GM12878 (cell line): ENCODE data around the gene BAG5. TPM values are rescaled to one million over a fixed set of nuclear protein-coding genes. Genes with fewer than 3 reads are reported as not detected.

Source experiments
- ATAC-seq: fragments of 200-7000 bp; cut with Tn5 transposase; 3 replicates; pipeline ENCODE4 v1.9.1; 2020; ENCODE audit warnings: mild to moderate bottlenecking, moderate library complexity
- BruUV-seq: library from RNA; stranded (reverse); fragments of 400-500 nt; replicated peaks from 2 replicates; lab custom pipeline; 2021; lab: Mats Ljungman, UMichigan
- CTCF ChIA-PET: fragments of 300-600 bp; sonication (Branson Sonifier 250); formaldehyde crosslinking; extraction: SDS; loops from one replicate; lab custom pipeline; 2021; ENCODE audit warnings: inconsistent platforms; lab: Yijun Ruan, JAX
- POLR2A ChIA-PET: fragments of 350-600 bp; formaldehyde crosslinking; extraction: SDS; loops from one replicate; lab custom pipeline; 2021; ENCODE audit warnings: inconsistent platforms; lab: Charles Lee
- RAD21 ChIA-PET: fragments of 300-600 bp; sonication (Branson Sonifier 250); formaldehyde crosslinking; loops from one replicate; lab custom pipeline; 2023; ENCODE audit warnings: antibody characterized with exemption; ENCODE audit not compliant: unreplicated experiment; lab: Charles Lee
- SMC1A ChIA-PET: fragments of 300-600 bp; sonication (Branson Sonifier 250); formaldehyde crosslinking; loops from one replicate; lab custom pipeline; 2023; ENCODE audit not compliant: unreplicated experiment, uncharacterized antibody; lab: Charles Lee
- DNase-seq: peaks from one replicate; pipeline ENCODE4 v3.0.0-alpha.2; 2011; ENCODE audit warnings: low read depth, low spot score
- FAIRE-seq: peaks from 3 replicates; lab custom pipeline; 2011; peaks lifted over from hg19 to GRCh38; lab: Jason Lieb, UNC
- H2AFZ ChIP-seq: 2 replicates; pipeline ENCODE4 v1.6.0; 2011; ENCODE audit warnings: low read depth, low read length, control low read depth; ENCODE audit not compliant: control insufficient read depth
- H3K27ac ChIP-seq: 2 replicates; pipeline ENCODE4 v1.5.1; 2011; ENCODE audit warnings: control low read depth; ENCODE audit not compliant: control insufficient read depth, insufficient read depth
- H3K27me3 ChIP-seq, 2 experiments: replicated peaks in 1 of 2; 2 replicates each; pipeline versions ENCODE4 v1.6.0 to v1.6.1; 2011; ENCODE audit warnings: low read length in 1 of 2; ENCODE audit not compliant: control insufficient read depth in 2 of 2, insufficient read depth in 2 of 2
- H3K36me3 ChIP-seq, 2 experiments: 2 replicates each; pipeline ENCODE4 v1.5.1; 2011; ENCODE audit warnings: low read length in 1 of 2; ENCODE audit not compliant: control insufficient read depth in 2 of 2, insufficient read depth in 2 of 2
- H3K4me1 ChIP-seq: 2 replicates; pipeline ENCODE4 v1.6.1; 2011; ENCODE audit warnings: mild to moderate bottlenecking, low read length, moderate library complexity, mixed read lengths; ENCODE audit not compliant: control insufficient read depth, insufficient read depth
- H3K4me2 ChIP-seq: 2 replicates; pipeline ENCODE4 v1.6.0; 2011; ENCODE audit warnings: control low read depth; ENCODE audit not compliant: control insufficient read depth, insufficient read depth
- H3K4me3 ChIP-seq: fragments of 200-600 bp; sonication (generic); 2 replicates; pipeline ENCODE4 v1.5.1; 2016
- H3K79me2 ChIP-seq: 2 replicates; pipeline ENCODE4 v1.6.0; 2011; ENCODE audit warnings: low read length; ENCODE audit not compliant: control insufficient read depth, insufficient read depth
- H3K9ac ChIP-seq: 2 replicates; pipeline ENCODE4 v1.8.0; 2011; ENCODE audit warnings: low read length, control low read depth, mixed read lengths; ENCODE audit not compliant: control insufficient read depth, insufficient read depth
- H3K9me3 ChIP-seq: replicated peaks from 3 replicates; pipeline ENCODE4 v1.5.1; 2011; ENCODE audit warnings: mild to moderate bottlenecking, low read length; ENCODE audit not compliant: control insufficient read depth, insufficient read depth
- H4K20me1 ChIP-seq: 2 replicates; pipeline ENCODE4 v1.6.0; 2011; ENCODE audit not compliant: control insufficient read depth, insufficient read depth
- BCL11A ChIP-seq: IDR thresholded peaks from 2 replicates; pipeline ENCODE4 v1.6.1; 2011; ENCODE audit warnings: low read depth, low read length
- BHLHE40 ChIP-seq, 2 experiments: fragments of 450-650 bp in 1 of 2; IDR thresholded peaks; 2 replicates each; pipeline ENCODE4 v1.6.1; 2011 to 2017; ENCODE audit warnings: low read depth in 2 of 2, borderline replicate concordance in 1 of 2, improper control_type of control experiment in 1 of 2, low read length in 1 of 2, mild to moderate bottlenecking in 1 of 2
- CEBPB ChIP-seq, 2 experiments: fragments of 150-350 bp in 1 of 2; IDR thresholded peaks; 2 replicates each; pipeline ENCODE4 v1.6.1; 2012 to 2014; ENCODE audit warnings: low read depth in 2 of 2, low read length in 2 of 2, borderline replicate concordance in 1 of 2, inconsistent platforms in 1 of 2
- ETV6 ChIP-seq, 2 experiments: fragments of 450-650 bp in 1 of 2; IDR thresholded peaks in 1 of 2; conservative IDR thresholded peaks in 1 of 2; 2 replicates each; pipeline ENCODE4 v1.6.1; 2014; ENCODE audit warnings: antibody characterized with exemption in 1 of 2, borderline replicate concordance in 1 of 2, low read depth in 1 of 2, mild to moderate bottlenecking in 1 of 2, moderate library complexity in 1 of 2
- GATAD2B ChIP-seq: fragments of 450-650 bp; conservative IDR thresholded peaks from 2 replicates; pipeline ENCODE4 v1.6.1; 2017; ENCODE audit warnings: low read depth, mild to moderate bottlenecking, moderate library complexity
- IKZF2 ChIP-seq, 2 experiments: fragments of 450-650 bp; IDR thresholded peaks; 2 replicates each; pipeline ENCODE4 v1.6.1; 2017; ENCODE audit warnings: mild to moderate bottlenecking in 2 of 2, moderate library complexity in 2 of 2
- KDM1A ChIP-seq: fragments of 200-600 bp; sonication (generic); IDR thresholded peaks from 2 replicates; pipeline ENCODE4 v1.6.1; 2016; ENCODE audit warnings: borderline replicate concordance
- MLLT1 ChIP-seq: fragments of 450-650 bp; IDR thresholded peaks from 2 replicates; pipeline ENCODE4 v1.6.1; 2016; ENCODE audit warnings: mild to moderate bottlenecking
- NR2F1 ChIP-seq: fragments of 450-650 bp; conservative IDR thresholded peaks from 2 replicates; pipeline ENCODE4 v1.6.1; 2017; ENCODE audit warnings: mild to moderate bottlenecking
- RAD51 ChIP-seq: fragments of 450-650 bp; IDR thresholded peaks from 2 replicates; pipeline ENCODE4 v1.6.1; 2016; ENCODE audit warnings: moderate library complexity, mild to moderate bottlenecking, inconsistent platforms
- RB1 ChIP-seq: fragments of 450-650 bp; formaldehyde crosslinking; IDR thresholded peaks from 2 replicates; pipeline ENCODE4 v1.6.1; 2017; ENCODE audit warnings: mild to moderate bottlenecking, borderline replicate concordance
- SMC3 ChIP-seq: IDR thresholded peaks from 2 replicates; pipeline ENCODE4 v1.6.1; 2011; ENCODE audit warnings: low read length, improper control_type of control experiment, borderline replicate concordance
- USF2 ChIP-seq: IDR thresholded peaks from 2 replicates; pipeline ENCODE4 v1.6.1; 2011; ENCODE audit warnings: low read depth, low read length, improper control_type of control experiment, borderline replicate concordance
- YBX1 ChIP-seq: fragments of 450-650 bp; IDR thresholded peaks from 2 replicates; pipeline ENCODE4 v1.6.1; 2016; ENCODE audit warnings: antibody characterized with exemption
- ZNF24 ChIP-seq: fragments of 450-650 bp; IDR thresholded peaks from 2 replicates; pipeline ENCODE4 v1.6.1; 2017; ENCODE audit warnings: antibody characterized with exemption, mild to moderate bottlenecking
- WGBS: methylation state at CpG from one replicate; pipeline ENCODE4 v1.1.6; 2016; ENCODE audit warnings: low lambda C conversion rate; ENCODE audit not compliant: insufficient replicate concordance, insufficient coverage; ENCODE audit errors: missing lambda C conversion rate; 5-methylcytosine and 5-hydroxymethylcytosine counted together
- in situ Hi-C: fragments of 300-500 bp; cut with MboI; formaldehyde crosslinking; loops from 9 replicates; pipeline ENCODE4 v1.14.3; 2018; ENCODE audit warnings: mixed read lengths
- intact Hi-C: fragments of 100-400 bp; cut with micrococcal nuclease; formaldehyde crosslinking; loops from one replicate; pipeline ENCODE4 v1.14.2; 2022; ENCODE audit not compliant: unreplicated experiment
- polyA plus RNA-seq, 11 experiments: library from polyadenylated mRNA; depleted of rRNA in 4 of 11; unstranded in 6 of 11; stranded (reverse) in 5 of 11; fragments of >200 nt; fragmentation: Nextera tagmentation in 4 of 11; fragmentation: Illumina TruSeq in 1 of 11; extraction: Ambion mirVana in 4 of 11; extraction: Trizol in 1 of 11; gene quantifications; 1 replicate in 1 of 11; 2 replicates in 10 of 11; pipeline versions ENCODE4 v1.2.1 to v1.2.3, GENCODE V29; 2011 to 2016; ENCODE audit warnings: inconsistent platforms in 2 of 11, missing spikeins in 2 of 11, low read depth in 1 of 11
- total RNA-seq, 4 experiments: library from RNA; depleted of rRNA in 3 of 4; stranded (reverse); fragments of >200 nt in 3 of 4; fragmentation: Illumina TruSeq in 1 of 4; extraction: Trizol in 1 of 4; gene quantifications; 2 replicates each; pipeline versions ENCODE4 v1.2.1 to v1.2.3, GENCODE V29; 2013 to 2021
- TF ChIP-seq, protein P1 (sequence below): IDR thresholded peaks from 2 replicates; pipeline ENCODE4 v1.6.1; 2011; ENCODE audit warnings: borderline replicate concordance, low read depth, mild to moderate bottlenecking, moderate library complexity, mixed read lengths, low read length; ENCODE audit not compliant: insufficient read depth; ENCODE audit errors: extremely low read length

BAG5 gene
- total and polyA plus RNA-seq, 10 of the 15 experiments (the other 5 are each of a cell fraction or from before 2014, with no cell fraction given) = 9.9 to 30.5 (median 20.1) TPM

DNA sequence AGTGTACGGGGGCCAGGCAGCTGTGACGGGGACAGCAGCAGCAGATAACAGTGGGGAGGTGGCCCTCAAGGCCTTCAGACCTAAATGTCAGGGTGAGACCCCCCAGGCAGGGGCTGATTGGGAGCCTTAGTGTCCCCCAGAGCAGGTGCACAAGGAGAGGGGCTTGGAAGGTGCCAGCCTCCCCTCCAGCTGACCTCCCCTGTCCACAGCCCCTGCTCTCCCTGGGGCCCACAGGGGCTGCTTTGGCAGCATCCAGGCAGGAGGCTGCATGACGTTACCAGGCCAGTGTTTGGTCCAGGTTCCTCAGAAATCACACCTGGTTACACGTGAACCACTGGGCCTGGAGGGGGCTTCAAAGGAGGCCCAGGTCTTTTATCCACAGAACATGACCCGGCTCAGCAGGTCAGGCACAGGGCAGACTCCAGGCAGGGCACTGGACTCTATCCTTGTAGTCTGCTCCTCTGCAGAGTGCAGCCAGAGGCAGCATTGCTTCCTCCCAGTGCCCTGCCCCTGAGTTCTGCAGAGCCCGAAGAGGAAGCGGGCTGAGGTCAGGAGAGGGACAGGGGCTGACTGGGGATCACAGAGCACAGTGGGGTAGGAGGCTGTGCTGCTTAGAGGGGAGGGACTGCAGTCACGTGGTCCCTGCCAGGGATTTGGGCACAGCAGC is 36.1 kb downstream of the BAG5 start:
- WGBS = 59% methylated on average over 8 of the region's 8 CpGs
- Histone ChIP-seq H3K27me3 (peaks cover 2% of the 10 kb centered on the region in 2 experiments; a peak in 2 of 4 replicates), H3K9ac (no peak overlapping the region), H3K4me3 (no peak overlapping the region), H2AFZ (no peak overlapping the region), H3K79me2 (peaks cover 28% of the 10 kb centered on the region), H3K4me1 (peaks cover 29% of the 10 kb centered on the region), H3K36me3 (no peaks in the 10 kb centered on the region), H3K4me2 (peak overlapping the region; percentile 91; the same call in 1 of the 2 replicates), H4K20me1 (no peaks in the 10 kb centered on the region), H3K9me3 (no peaks in the 10 kb centered on the region; the same call in 2 of the 3 replicates), H3K27ac (no peak overlapping the region)
- RAD21 ChIA-PET = interaction anchor here (1.7 kb wide), 1 partner anchor 20 kb away, joined by 9 read pairs; no protein-coding TSS in a partner anchor
- no peak for FAIRE-seq
- no peak for ATAC-seq
- POLR2A ChIA-PET = no interaction called here
- no peak for DNase-seq
- in situ Hi-C loops (no loop called here), intact Hi-C loops (no loop called here)
- no peak for TF ChIP-seq RB1
- TF ChIP-seq ETV6 (conservative IDR thresholded peaks at IDR 0.05 in 1 of 2, IDR thresholded peaks at IDR 0.05 in 1 of 2; ENCODE audit: borderline replicate concordance in 1 of 2, low read depth in 1 of 2) = no peak
- TF ChIP-seq RAD51 = peak; percentile 37; the same call in 1 of the 2 replicates
- TF ChIP-seq GATAD2B = no peak
- no peak for TF ChIP-seq BHLHE40 (IDR thresholded peaks at IDR 0.05; ENCODE audit: borderline replicate concordance in 1 of 2, low read depth in 2 of 2, low read length in 1 of 2)
- no peak for TF ChIP-seq MLLT1
- TF ChIP-seq ZNF24 = no peak
- TF ChIP-seq SMC3 = no peak
- no peak for TF ChIP-seq NR2F1
- no peak for TF ChIP-seq USF2
- no peak for TF ChIP-seq YBX1
- no peak for TF ChIP-seq IKZF2 (IDR thresholded peaks at IDR 0.05)
- no peak for TF ChIP-seq BCL11A
- no peak for TF ChIP-seq KDM1A
- no peak for TF ChIP-seq CEBPB (IDR thresholded peaks at IDR 0.05; ENCODE audit: borderline replicate concordance in 1 of 2, low read depth in 2 of 2, low read length in 2 of 2)
- TF ChIP-seq, protein P1, sequence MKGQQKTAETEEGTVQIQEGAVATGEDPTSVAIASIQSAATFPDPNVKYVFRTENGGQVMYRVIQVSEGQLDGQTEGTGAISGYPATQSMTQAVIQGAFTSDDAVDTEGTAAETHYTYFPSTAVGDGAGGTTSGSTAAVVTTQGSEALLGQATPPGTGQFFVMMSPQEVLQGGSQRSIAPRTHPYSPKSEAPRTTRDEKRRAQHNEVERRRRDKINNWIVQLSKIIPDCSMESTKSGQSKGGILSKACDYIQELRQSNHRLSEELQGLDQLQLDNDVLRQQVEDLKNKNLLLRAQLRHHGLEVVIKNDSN = peak; percentile 38
- no TSS peak for BruUV-seq
- SMC1A ChIA-PET = interaction anchor here (0.6 to 2.6 kb wide), 2 partner anchors 8 to 344 kb away, joined by 3 to 11 read pairs; no protein-coding TSS in a partner anchor
- CTCF ChIA-PET = interaction anchor here (5.3 kb wide), 1 partner anchor 7 kb away, joined by 39 read pairs; no protein-coding TSS in a partner anchor
